ENCODE data around the gene CCDC97. TPM values are rescaled to one million over a fixed set of nuclear protein-coding genes. Genes with fewer than 3 reads are reported as not detected.

The CCDC97 gene
- total RNA-seq, 1 donor from 2014 or later = 7.9 TPM

DNA sequence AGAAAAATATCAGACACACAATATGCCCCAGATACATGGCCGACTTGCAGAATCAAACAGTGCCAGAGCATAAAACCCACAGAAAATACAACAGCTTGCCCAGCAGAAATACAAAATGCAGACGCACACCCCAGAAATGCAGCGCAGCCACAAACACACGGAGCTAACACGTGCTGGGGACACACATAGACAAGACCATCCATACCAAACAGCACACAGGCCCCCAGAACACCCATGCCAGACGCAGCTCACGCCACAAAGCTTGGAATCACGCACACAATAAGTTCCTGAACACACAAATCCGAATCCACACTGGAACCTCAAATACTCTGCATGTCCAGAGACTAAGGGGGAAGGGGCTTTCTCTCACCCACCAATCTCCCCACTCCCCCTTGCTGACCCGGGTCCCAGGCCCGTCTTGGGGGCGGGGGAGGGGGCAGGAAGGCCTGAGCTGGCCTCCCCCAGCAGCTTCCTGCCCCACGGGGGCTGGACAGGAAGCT lies 17.2 kb downstream of the CCDC97 start:
- Histone ChIP-seq H3K36me3 (ENCODE audit: control insufficient read depth, insufficient read depth, low read length) (peaks cover 9% of the 10 kb centered on the region), H3K4me3 (ENCODE audit: low read depth, low read length) (peak overlapping the region; percentile 24), H3K27me3 (ENCODE audit: control insufficient read depth, insufficient read depth, low read length) (no peaks in the 10 kb centered on the region)
- DNase-seq (ENCODE audit: low read depth) (no peak), FAIRE-seq (no peak)
- TF ChIP-seq, protein P1, sequence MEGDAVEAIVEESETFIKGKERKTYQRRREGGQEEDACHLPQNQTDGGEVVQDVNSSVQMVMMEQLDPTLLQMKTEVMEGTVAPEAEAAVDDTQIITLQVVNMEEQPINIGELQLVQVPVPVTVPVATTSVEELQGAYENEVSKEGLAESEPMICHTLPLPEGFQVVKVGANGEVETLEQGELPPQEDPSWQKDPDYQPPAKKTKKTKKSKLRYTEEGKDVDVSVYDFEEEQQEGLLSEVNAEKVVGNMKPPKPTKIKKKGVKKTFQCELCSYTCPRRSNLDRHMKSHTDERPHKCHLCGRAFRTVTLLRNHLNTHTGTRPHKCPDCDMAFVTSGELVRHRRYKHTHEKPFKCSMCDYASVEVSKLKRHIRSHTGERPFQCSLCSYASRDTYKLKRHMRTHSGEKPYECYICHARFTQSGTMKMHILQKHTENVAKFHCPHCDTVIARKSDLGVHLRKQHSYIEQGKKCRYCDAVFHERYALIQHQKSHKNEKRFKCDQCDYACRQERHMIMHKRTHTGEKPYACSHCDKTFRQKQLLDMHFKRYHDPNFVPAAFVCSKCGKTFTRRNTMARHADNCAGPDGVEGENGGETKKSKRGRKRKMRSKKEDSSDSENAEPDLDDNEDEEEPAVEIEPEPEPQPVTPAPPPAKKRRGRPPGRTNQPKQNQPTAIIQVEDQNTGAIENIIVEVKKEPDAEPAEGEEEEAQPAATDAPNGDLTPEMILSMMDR (IDR thresholded peaks at IDR 0.05; ENCODE audit: insufficient read depth, low read length, severe bottlenecking) = no peak

DNA sequence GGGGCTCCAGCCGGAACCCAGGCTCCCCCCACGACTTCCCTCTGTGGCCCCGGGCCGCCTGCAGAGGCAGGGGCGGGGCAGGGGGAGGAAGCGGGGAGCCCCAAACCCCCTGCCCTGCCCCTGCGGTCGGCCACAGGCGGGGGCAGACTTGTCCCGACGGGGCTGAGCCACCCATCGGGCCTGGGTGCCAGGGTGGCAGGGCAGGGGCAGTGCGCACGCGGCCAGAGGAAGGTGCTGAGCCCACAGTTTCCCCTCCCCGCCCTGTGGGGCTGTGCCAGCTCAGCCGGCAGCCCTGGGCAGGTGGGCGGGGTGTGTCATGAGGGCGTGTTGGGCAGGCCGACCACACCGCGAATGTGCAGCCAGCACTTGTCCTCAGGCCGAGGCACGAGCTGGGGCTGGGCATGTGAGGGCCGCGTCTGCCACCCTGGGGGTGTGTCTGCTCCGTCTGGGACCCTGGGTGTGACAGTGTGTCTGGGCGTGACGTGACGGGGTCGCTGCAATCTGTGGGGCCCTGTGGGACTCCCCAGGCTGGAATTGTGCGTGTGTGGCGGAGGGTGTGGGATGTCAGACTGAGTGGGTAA lies 17.7 kb downstream of the CCDC97 start:
- peak overlapping the region; percentile 24 for H3K4me3 ChIP-seq (ENCODE audit: low read depth, low read length)
- no peaks in the 10 kb centered on the region for H3K27me3 ChIP-seq (ENCODE audit: control insufficient read depth, insufficient read depth, low read length)
- DNase-seq (ENCODE audit: low read depth) (peak; percentile 85), FAIRE-seq (peak; percentile 79)
- TF ChIP-seq, protein P1 (IDR thresholded peaks at IDR 0.05; ENCODE audit: insufficient read depth, low read length, severe bottlenecking) = no peak
- peaks cover 10% of the 10 kb centered on the region for H3K36me3 ChIP-seq (ENCODE audit: control insufficient read depth, insufficient read depth, low read length)

DNA sequence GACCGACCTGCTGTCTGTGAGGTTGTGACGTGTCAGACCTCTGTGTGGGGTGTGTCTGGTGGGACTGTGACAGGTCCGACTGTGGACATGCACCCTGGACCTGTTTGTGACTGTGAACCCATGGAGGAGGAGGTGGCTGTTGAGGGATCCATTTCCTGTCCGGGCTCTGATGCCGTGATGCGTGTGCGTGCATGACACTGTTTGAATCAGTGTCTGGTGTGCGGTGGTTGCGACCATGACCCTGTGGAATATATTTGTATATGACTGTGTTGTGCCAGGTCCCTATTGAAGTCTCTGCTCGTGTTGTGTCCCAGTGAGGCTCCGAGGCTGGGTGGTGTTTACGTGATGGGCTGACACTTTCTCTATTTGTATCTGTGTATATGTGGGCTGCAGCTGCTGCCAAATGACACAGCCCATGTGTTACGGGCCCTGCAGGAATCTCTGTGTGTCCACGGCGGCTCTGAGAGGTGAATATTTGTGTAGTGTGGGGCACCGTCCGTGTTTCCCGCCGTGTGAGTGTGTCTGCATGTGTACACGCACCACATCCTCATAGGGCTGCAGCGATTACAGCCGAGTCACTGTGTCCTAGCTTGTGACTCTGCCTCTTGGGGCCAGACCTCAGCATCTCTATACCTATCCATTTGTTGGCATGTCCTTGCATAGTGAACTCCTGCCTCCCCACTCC lies 18.3 kb downstream of the CCDC97 start:
- no peak for FAIRE-seq
- peaks cover 9% of the 10 kb centered on the region for H3K36me3 ChIP-seq (ENCODE audit: control insufficient read depth, insufficient read depth, low read length)
- TF ChIP-seq, protein P1 (IDR thresholded peaks at IDR 0.05; ENCODE audit: insufficient read depth, low read length, severe bottlenecking) = no peak

DNA sequence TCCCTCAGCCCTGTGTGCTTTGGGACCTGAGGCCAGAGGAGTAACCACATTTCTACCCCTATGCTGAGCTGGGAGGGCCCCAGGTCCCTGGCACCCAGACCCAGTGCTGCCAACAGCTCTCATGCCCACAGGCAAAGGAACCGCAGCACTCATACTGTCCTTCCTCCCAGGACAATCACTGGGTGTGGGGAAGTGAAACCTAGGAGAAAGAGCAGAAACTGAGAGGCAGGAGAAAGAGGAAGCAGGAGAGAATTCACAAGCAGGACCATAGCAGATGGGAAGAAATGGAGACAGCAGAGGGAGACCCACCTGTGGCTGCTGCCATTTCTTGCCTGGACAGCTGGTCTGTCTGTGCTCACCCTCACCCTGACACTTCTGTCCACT lies 18.9 kb downstream of the CCDC97 start:
- DNase-seq (ENCODE audit: low read depth) (no peak), FAIRE-seq (no peak)
- Histone ChIP-seq H3K4me3 (ENCODE audit: low read depth, low read length) (no peak overlapping the region), H3K36me3 (ENCODE audit: control insufficient read depth, insufficient read depth, low read length) (peaks cover 9% of the 10 kb centered on the region), H3K27me3 (ENCODE audit: control insufficient read depth, insufficient read depth, low read length) (no peaks in the 10 kb centered on the region)
- TF ChIP-seq, protein P1 (IDR thresholded peaks at IDR 0.05; ENCODE audit: insufficient read depth, low read length, severe bottlenecking) = no peak

More for the DNA sequence above, 18.3 kb downstream of the CCDC97 start:
- Histone ChIP-seq H3K27me3 (ENCODE audit: control insufficient read depth, insufficient read depth, low read length) (no peaks in the 10 kb centered on the region), H3K4me3 (ENCODE audit: low read depth, low read length) (no peak overlapping the region)
- peak; percentile 52 for DNase-seq (ENCODE audit: low read depth)

DNA sequence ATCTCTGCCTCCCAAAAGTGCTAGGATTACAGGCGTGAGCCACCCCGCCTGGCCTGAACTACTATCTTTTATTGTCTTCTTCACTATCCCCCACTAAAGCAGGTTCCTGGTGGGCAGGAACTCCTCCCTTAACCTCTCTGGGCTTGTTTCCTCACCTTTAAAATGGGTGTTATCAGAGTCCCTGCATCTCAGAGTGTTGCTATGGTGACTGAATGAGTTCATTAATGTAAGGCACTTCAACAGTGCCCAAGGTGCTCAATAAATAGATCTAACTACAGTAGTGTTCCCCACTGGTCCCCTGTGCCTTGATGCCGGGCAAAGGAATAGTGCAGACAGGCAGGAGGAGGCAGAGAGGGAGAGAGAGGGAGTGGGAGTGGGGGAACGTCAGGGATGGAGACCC lies 20.5 kb downstream of the CCDC97 start:
- TF ChIP-seq, protein P1 (IDR thresholded peaks at IDR 0.05; ENCODE audit: insufficient read depth, low read length, severe bottlenecking) = no peak
- H3K36me3 ChIP-seq (ENCODE audit: control insufficient read depth, insufficient read depth, low read length) = peaks cover 14% of the 10 kb centered on the region
- no peak for FAIRE-seq
- no peak overlapping the region for H3K4me3 ChIP-seq (ENCODE audit: low read depth, low read length)
- no peaks in the 10 kb centered on the region for H3K27me3 ChIP-seq (ENCODE audit: control insufficient read depth, insufficient read depth, low read length)
- no peak for DNase-seq (ENCODE audit: low read depth)

Data from bronchial epithelial cell (primary cell).